Fibroblast of skin of scalp (primary cell): ENCODE measurements around the gene KRTAP5-5. TPM values are rescaled to one million over a fixed set of nuclear protein-coding genes. Genes with fewer than 3 reads are reported as not detected.
A peak's percentile ranks its signal among the peaks of the same experiment; 100 is the strongest.
"Not testable (repeated sequence)": the region's sequence is repeated elsewhere in the genome, so short reads cannot be mapped to it uniquely, and the experiment has no call there.

Experiments used
- DNase-seq: peaks from one replicate; pipeline ENCODE4 v3.0.0-alpha.2; 2013
- polyA plus RNA-seq, 2 experiments: library from polyadenylated mRNA; unstranded; fragments of 120-200 nt; gene quantifications; one replicate each; pipeline ENCODE4 v1.2.1, GENCODE V29; 2013; ENCODE audit not compliant: insufficient read length in 2 of 2

Gene KRTAP5-5, protein sequence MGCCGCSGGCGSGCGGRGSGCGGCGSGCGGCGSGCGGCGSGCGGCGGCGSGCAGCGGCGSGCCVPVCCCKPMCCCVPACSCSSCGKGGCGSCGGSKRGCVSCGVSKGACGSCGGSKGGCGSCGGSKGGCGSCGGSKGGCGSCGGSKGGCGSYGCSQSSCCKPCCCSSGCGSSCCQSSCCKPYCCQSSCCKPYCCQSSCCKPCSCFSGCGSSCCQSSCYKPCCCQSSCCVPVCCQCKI
- polyA plus RNA-seq (2013, experiment 1 of 2; ENCODE audit: insufficient read length): not detected
- not detected for polyA plus RNA-seq (2013, experiment 2 of 2; ENCODE audit: insufficient read length)

DNA sequence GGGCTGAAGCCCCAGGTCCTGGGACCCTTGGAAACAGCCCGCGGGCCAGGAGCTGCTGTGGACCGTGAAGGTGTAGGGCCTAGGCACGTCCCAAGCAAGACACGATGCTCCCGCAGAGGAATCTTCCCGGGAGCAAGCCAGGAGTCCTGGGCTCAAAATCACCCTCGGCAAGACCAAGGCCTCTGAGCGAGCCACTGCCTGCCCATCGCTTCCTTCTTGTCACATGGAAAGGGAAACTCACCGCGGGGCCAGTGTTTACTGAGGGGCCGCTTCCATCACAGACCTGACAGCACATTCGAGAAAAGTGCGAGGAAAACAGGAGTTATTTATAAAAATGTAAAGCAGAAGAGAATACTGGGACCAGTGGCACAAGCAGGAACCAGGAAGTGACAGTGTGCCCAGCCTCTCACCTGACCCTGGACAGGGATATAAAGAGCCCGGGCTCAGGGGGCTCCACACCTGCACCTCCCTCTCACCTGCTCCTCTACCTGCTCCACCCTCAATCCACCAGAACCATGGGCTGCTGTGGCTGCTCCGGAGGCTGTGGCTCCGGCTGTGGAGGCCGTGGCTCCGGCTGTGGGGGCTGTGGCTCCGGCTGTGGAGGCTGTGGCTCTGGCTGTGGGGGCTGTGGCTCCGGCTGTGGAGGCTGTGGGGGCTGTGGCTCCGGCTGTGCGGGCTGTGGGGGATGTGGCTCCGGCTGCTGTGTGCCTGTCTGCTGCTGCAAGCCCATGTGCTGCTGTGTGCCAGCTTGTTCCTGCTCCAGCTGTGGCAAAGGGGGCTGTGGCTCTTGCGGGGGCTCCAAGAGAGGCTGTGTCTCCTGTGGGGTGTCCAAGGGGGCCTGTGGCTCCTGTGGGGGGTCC, at the start of gene KRTAP5-5:
TSS of gene KRTAP5-5 (plus strand) at position 450 of the 860 bp plus-strand sequence. CDS start at position 516, 66 bp downstream.
- no peak for DNase-seq

DNA sequence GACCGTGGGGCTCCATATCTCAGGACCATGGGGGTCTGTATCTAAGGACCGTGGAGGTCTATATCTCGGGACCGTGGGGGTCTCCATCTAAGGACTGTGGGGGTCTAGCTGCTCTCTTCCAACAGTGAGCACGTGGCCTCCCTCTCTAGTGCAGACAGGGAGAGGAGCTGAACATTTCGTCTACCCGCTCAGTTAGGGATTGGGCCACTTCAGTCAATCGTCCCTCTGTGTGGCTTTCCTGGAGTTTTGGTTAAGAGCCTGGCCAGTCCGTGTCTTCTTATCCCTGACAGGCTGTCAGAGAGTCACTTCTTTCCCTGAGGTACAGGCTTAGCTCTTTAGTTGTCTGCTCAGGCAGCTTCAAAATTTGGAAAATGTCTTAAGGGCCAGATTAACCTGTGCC, 47.6 kb upstream of the KRTAP5-5 start:
- no peak for DNase-seq

DNA sequence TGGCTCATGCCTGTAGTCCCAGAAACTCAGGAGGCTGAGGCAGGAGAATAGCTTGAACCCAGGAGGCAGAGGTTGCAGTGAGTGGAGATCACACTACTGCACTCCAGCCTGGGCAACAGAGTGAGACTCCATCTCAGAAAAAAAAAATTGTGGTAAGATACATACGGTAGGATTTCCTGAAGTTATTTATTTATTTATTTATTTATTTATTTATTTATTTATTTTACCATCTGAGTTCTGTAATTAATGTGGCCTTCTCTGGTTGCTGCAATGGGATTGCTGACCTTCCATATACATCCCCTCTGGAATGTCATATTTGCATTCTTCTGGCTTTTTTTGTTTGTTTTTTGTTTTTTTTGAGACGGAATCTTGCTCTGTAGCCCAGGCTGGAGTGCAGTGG, 46.7 kb upstream of the KRTAP5-5 start:
- DNase-seq: not testable (repeated sequence)

DNA sequence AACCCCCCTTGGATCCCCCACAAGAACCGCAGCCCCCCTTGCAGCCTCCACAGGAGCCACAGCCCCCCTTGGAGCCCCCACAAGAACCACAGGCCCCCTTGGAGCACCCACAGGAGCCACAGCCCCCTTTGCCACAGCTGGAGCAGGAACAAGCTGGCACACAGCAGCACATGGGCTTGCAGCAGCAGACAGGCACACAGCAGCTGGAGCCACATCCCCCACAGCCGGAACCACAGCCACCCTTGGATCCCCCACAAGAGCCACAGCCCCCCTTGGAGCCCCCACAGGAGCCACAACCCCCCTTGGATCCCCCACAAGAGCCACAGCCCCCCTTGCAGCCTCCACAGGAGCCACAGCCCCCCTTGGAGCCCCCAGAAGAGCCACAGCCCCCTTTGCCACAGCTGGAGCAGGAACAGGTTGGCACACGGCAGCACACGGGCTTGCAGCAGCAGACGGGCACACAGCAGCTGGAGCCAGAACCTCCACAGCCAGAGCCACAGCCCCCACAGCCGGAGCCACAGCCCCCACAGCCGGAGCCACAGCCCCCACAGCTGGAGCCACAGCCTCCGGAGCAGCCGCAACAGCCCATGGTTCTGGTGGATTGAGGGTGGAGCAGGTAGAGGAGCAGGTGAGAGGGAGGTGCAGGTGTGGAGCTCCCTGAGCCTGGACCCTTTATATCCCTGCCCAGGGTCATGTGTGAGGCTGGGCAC, 44.8 kb upstream of the KRTAP5-5 start, which contains the start of gene KRTAP5-1:
TSS of gene KRTAP5-1 (minus strand) at position 623 of the 710 bp plus-strand sequence. CDS start at position 589, 34 bp downstream.
- not testable (repeated sequence) for DNase-seq

DNA sequence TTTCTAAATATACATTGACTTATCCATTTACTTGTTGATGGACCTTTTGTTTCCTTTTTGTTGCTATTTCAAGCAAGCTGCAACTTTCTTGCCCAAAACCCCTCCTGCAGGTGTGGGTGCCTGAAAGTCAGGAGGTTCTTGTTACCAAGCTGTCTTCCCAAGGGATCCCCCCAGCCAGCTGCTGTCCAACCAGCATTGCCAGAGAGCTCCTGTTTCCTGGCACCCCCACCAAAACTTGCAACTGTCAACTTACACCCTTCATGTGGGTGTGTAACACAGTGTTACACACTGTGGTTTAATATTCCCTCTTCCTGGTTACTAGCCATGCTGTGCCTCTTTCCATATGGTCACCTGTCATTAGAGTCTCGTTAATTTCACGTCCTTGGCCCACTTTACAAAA, 42.9 kb upstream of the KRTAP5-5 start:
- no peak for DNase-seq

DNA sequence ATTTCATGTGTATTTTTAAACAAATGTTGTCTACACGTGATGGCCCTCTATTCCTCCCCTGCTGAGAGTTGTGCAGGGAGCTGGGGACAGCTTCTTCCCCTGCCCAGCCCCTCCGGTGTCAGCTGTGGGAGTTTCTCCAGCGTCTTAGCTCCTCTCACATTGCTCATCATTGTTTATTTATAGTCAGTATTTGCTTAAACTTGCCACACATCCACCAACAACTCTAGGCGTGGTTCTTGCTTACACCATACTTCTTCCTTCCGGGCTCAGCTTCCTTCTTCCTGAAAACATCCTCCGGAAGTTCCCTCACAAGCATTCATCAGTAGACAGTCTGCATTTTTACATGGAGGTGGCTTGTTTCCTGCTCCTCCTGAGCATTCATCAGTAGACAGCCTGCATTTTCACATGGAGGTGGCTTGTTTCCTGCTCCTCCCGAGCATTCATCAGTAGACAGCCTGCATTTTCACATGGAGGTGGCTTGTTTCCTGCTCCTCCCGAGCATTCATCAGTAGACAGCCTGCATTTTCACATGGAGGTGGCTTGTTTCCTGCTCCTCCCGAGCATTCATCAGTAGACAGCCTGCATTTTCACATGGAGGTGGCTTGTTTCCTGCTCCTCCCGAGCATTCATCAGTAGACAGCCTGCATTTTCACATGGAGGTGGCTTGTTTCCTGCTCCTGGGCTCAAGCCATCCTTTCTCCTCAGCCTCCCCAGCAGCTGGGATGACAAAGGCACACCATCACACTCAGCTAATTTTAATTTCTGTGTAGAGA, 40.2 kb upstream of the KRTAP5-5 start:
- not testable (repeated sequence) for DNase-seq

DNA sequence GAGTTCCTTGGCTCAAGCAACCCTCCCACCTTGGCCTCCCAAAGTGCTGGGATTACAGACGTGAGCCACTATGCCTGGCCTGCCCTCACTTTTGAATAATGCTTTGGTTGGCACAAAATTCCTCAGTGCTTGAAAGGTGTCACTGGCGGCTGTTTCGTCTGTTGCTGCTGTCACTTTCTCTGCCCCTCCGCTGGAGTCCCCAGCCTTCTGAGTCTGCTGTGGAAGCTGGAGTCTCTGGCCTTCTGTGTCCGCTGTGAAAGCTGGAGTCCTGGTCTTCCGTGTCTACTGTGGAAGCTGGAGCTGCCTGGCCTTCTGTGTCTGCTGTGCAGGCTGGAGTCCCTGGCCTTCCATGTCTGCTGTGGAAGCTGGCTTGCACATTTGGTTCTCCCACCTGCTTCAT, 39.6 kb upstream of the KRTAP5-5 start:
- no peak for DNase-seq

DNA sequence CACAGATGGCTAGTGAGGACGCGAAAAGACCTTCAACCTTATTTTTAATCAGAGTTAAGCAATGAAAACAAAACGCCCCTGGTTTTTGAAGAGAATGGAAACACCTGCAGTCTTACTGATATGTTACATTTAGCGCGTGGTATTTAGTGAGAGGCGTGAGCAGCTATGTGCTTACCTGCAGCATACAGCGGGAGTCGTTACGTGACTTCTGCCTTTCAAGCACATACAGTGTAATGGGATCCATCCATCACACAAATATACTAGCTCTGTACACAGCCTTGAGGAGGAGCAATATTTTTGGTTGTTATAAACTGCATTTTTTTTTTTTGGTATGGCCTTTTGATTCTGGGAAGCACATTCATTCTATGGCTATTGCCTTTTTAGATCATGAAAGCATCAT, 36.9 kb upstream of the KRTAP5-5 start:
- no peak for DNase-seq

DNA sequence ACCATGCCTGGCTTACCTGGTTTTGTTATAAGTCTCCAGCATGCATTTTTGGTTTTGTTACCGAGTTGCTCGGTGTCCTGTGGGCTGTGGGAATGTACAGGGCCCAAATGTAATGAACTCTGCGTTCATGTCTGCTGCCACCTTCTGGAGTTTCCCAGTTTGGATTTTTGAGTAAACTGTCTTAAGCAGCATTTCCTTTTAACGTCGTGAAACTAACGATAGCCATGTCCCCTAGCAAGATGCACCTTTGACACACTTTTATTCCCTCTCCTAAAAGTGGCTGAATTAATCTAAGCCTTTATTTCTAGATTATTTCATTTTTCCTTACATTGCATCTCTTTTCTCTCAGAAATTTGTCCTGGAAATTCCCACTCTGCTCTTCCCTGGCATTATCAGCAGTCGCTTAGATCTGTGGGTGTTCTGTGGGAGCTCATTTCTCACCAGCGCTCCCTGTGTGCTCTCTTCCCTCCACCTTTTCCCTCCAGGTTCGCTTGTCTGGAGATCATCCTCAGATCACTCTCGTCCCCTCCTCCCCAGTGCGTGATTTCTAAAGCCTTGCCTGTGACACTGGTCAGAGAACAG, 33.5 kb upstream of the KRTAP5-5 start:
- peak; percentile 19 for DNase-seq

DNA sequence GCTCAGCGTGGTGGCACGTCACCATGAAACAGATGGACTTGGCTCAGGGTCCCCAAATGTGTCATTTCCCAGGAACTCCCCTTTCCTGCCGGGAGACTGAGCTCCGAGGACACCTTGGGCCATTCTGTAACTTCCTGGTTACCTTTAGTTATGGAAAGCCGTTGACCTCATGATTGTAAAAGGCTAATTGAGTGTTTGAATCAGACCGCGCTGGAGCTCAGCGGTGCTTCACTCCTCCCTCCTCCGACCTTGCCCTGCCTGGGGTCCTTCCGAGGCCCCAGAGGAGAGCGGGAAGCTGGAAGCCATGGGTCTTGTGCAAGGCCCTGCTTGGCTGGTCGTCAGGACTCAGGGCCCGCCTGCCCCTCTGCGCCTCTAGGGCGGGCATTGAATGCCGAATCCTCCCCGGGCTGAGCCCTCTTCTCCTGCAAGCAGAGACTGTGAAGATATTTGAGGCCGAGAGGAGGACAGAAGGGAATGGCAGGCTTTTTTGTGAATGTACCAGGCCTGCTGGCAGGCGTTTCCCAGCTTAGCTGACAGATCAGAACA, 32.9 kb upstream of the KRTAP5-5 start:
- DNase-seq: not testable (repeated sequence)

DNA sequence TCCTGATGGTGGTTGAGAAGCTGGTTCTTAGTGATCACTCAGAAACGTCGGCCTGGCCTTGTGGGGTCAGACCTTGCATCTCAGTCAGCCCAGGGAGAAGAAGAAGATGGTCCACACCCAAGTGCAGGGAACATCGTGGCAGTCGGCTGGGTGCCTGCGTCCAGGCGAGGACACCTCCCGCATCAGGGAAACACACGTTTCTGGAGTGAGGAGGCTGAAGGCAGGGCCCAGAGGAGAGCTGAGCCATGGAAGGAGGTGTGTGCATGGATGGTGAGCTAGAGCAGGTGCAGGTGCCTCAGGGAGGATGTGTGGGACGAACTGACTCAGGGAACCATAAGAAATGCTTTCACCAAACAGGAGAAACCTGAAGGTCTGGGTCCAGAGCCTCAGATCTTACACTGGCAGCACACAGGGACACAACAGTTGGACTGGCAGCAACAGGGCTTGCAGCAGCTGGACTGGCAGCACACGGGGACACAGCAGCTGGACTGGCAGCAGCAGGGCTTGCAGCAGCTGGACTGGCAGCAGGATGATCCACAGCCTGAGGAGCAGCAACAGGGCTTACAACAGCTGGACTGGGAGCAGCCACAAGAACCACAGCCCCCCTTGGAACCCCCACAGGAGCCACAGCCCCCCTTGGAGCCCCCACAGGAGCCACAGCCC, 32.1 kb upstream of the KRTAP5-5 start:
- no peak for DNase-seq

DNA sequence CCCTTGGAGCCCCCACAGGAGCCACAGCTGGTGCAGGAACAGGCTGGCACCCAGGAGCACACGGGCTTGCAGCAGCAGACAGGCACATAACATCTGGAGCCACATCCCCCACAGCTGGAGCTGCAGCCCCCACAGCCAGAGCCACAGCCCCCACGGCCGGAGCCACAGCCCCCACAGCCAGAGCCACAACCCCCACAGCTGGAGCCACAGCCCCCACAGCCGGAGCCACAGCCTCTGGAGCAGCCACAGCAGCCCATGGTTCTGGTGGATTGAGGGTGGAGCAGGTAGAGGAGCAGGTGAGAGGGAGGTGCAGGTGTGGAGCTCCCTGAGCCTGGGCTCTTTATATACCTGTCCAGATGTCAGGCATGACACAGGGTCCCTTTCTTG, 31.6 kb upstream of the KRTAP5-5 start, which contains the start of gene KRTAP5-2:
TSS of gene KRTAP5-2 (minus strand) at position 301 of the 387 bp plus-strand sequence. CDS start at position 257, 44 bp downstream.
- DNase-seq: no peak

DNA sequence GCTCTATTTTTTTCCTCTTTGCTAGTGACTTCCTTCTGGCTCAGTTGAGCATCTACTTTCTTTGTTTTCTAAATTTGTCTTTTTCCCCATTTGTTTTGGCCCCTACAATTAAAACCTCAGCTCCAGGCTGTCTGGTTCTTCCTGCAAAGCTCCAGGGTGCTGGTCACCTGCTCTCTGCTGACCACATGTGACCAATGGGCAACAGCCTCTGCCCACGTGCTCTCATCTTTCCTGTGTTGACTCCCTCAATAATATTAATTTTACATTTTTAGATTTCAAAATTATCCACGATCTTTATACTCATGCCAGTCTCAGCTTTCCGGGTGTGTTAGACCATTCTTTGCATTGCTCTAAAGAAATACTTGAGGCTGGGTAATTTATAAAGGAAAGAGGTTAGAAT, 31.2 kb upstream of the KRTAP5-5 start:
- DNase-seq: not testable (repeated sequence)

DNA sequence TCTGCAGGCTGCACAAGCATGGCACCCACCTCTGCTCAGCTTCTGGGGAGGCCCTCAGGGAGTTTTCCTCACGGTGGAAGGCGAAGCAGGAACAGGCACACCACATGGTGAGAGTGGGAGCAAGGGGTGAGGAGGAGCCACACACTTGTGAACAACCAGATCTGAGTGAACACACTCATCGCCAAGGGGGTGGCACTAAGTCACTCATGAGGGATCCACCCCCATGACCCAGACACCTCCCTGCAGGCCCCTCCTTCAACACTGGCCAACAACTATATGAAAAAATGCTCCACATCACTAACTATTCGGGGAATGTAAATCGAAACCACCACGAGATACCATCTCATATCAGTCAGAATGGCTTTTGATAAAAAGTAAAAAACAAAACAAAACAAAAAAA, 30.8 kb upstream of the KRTAP5-5 start:
- peak; percentile 15 for DNase-seq

DNA sequence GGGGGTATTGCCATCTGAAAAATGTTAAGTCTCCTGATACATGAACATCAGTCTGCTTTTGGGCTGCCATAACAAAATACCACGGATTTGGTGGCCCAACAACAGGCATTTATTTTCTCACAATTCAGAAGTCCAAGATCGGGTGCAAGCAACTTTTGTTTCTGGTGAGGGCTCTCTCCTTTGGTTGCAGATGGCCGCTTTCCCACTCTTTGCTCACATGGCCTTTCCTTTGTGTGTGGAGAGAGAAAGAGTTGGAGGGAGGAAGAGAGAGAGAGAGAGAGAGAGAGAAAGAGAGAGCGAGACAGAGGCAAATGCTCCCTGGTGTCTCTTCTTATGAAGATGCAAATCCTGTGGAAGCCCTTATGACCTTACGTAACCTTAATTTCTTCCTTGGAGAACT, 28.9 kb upstream of the KRTAP5-5 start:
- no peak for DNase-seq

DNA sequence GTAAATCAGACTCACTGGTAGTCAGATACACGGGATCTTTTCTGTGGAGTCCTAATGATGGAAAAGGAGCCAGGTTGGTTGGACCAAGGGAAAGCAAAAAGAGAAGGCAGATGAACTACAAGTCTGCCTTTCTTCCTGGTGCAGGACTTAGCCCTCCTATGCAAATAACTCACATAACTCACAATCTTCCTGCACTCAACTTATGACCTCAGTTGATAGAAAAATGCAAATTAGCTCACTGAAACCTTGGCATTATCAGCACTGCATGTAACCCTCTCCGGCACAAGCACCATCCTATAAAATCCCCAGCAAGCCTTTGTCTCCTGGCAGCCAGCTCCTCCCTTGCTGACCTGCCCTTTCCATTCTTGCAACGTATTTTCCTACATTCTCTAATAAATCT, 27.9 kb upstream of the KRTAP5-5 start:
- DNase-seq: not testable (repeated sequence)

DNA sequence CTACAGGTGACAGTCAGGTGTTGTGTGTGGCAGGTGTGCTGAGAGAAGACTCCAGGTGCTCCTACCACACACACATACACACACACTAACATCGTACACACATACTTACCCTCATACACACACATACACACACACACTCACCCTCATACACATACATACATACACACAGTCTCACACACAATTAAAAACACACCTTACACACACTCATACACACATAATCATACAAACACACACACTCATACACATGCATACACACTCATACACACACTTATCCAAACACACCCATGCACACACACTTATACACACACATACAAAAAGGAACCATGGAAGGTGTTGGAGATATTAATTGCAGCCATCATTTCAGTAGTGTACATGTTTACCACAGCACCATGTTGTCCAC, 25.9 kb upstream of the KRTAP5-5 start:
- no peak for DNase-seq

DNA sequence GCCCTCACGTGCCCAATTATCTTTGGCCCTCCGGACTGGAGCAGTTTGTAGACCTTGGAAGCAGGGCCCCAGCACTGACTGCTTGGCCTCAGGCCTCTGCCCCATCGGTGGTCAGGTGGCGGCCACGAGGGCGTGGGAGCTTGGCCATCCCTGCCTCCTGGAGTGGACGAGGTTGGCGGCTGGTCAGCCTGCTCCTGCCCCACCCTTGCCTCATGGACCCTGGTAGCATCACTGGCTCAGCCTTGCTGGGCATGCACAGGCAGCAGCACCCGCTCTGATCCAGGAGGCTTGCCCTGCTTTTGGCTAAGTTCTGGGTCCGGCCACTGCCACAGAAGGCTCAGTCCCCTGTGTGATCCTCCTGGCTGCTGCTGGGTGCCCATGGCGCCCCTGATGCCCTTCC, 25.4 kb upstream of the KRTAP5-5 start:
- DNase-seq: no peak

DNA sequence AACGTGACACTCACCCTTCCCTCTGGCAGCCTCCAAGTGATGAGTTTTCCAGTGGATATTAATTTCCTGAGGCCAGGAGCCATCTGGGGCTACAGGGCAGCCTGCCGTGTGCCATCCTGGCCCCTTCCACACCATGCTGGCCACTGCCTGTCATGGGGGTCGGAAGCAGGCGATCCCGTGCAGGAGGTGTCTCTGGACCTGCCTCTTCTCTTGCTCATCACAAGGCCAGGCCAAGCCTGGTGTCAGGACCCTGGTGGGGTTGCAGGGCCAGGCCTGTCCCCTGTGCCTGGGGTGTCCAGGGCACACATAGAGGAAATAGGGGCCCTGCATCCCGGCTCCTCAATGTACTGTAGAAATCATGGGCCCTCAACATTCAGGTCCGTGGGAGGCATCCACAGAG, 24.9 kb upstream of the KRTAP5-5 start:
- DNase-seq: no peak

DNA sequence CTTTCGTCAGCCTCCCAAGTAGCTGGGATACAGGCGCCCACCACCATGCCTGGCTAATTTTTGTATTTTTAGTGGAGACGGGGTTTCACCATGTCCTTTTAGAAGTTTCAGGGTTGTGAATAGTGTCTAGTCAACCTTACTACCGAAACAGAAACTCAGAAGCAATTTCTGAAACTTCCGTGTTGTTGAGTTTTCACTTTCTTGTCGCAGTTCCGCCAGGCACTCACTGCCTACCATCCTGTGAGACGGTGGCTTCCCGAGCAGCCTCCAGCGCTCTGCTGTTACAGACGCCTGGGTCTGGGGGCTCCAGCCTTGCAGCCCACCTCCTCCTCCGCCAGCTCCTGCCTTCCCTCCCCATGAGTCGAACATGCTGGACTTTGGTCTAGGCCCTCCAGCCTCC, 23.7 kb upstream of the KRTAP5-5 start:
- not testable (repeated sequence) for DNase-seq
